ENCODE measurements around the gene CRACR2B. TPM values are rescaled to one million over a fixed set of nuclear protein-coding genes. Genes with fewer than 3 reads are reported as not detected.

Gene CRACR2B
- total RNA-seq, 1 donor from 2014 or later, result 43.6 TPM

GRCh38 chr11:813072-813455 is 14.7 kb upstream of the CRACR2B start:
- no peak for TF ChIP-seq CTCF (IDR thresholded peaks at IDR 0.05)
- Histone ChIP-seq H3K4me3 (no peak overlapping the region), H3K36me3 (peaks cover 33% of the 10 kb centered on the region), H3K27ac (no peak overlapping the region), H3K4me1 (peaks cover 28% of the 10 kb centered on the region), H3K27me3 (ENCODE audit: low read depth) (no peaks in the 10 kb centered on the region), H3K9me3 (no peaks in the 10 kb centered on the region)
- intact Hi-C loops (cut with DNase I), result no loop called here
- DNase-seq (no peak), ATAC-seq (no peak)

GRCh38 chr11:813456-814096 is 14.1 kb upstream of the CRACR2B start:
- intact Hi-C loops (cut with DNase I), result no loop called here

GRCh38 chr11:815675-816432 is 11.9 kb upstream of the CRACR2B start:
- Histone ChIP-seq H3K27ac (no peak overlapping the region), H3K9me3 (no peaks in the 10 kb centered on the region), H3K4me3 (no peak overlapping the region), H3K36me3 (peaks cover 33% of the 10 kb centered on the region), H3K27me3 (ENCODE audit: low read depth) (no peaks in the 10 kb centered on the region), H3K4me1 (peaks cover 26% of the 10 kb centered on the region)
- intact Hi-C loops (cut with DNase I), result no loop called here
- ATAC-seq, result no peak
- DNase-seq, result no peak
- no peak for TF ChIP-seq CTCF (IDR thresholded peaks at IDR 0.05)

More at GRCh38 chr11:813456-814096, 14.1 kb upstream of the CRACR2B start:
- Histone ChIP-seq H3K4me1 (peaks cover 26% of the 10 kb centered on the region), H3K27me3 (ENCODE audit: low read depth) (no peaks in the 10 kb centered on the region), H3K27ac (no peak overlapping the region), H3K4me3 (no peak overlapping the region), H3K9me3 (no peaks in the 10 kb centered on the region), H3K36me3 (peaks cover 33% of the 10 kb centered on the region)
- no peak for ATAC-seq
- no peak for DNase-seq
- no peak for TF ChIP-seq CTCF (IDR thresholded peaks at IDR 0.05)

GRCh38 chr11:816433-816779 is 11.3 kb upstream of the CRACR2B start:
- Histone ChIP-seq H3K9me3 (no peaks in the 10 kb centered on the region), H3K4me3 (no peak overlapping the region), H3K27me3 (ENCODE audit: low read depth) (no peaks in the 10 kb centered on the region), H3K4me1 (peaks cover 26% of the 10 kb centered on the region), H3K36me3 (peaks cover 28% of the 10 kb centered on the region), H3K27ac (no peak overlapping the region)
- ATAC-seq (no peak), DNase-seq (no peak)
- TF ChIP-seq CTCF (IDR thresholded peaks at IDR 0.05), result no peak
- intact Hi-C loops (cut with DNase I), result no loop called here

- Histone ChIP-seq H3K4me1 (peaks cover 32% of the 10 kb centered on the region), H3K36me3 (peaks cover 27% of the 10 kb centered on the region), H3K9me3 (no peaks in the 10 kb centered on the region), H3K27me3 (ENCODE audit: low read depth) (no peaks in the 10 kb centered on the region), H3K4me3 (peak within 1 kb of the TSS; percentile 68), H3K27ac (peak within 1 kb of the TSS; percentile 95)
- DNase-seq, result no peak
- intact Hi-C loops (cut with DNase I), result no loop called here
- peak; percentile 36 to 53 for ATAC-seq
- TF ChIP-seq CTCF (IDR thresholded peaks at IDR 0.05), result no peak
Observed at GRCh38 chr11:818396-819128, 9.2 kb upstream of the CRACR2B start, which contains the start of gene PNPLA2. Gene PNPLA2, plus strand, starts transcription at chr11:818914. Its CDS starts 805 bp downstream, at chr11:819719.

Data from lower lobe of right lung (tissue), 2 donors.